Adipocyte (in vitro differentiated cells): ENCODE data around the gene DNAJC3.
"Not testable (repeated sequence)": the region's sequence is repeated elsewhere in the genome, so short reads cannot be mapped to it uniquely, and the experiment has no call there.

Experiments used
- DNase-seq: peaks from one replicate; pipeline ENCODE4 v3.0.0-alpha.2; 2015; ENCODE audit warnings: low read depth
- H3K27me3 ChIP-seq: replicated peaks from 2 replicates; pipeline ENCODE4 v1.7.0; 2013; ENCODE audit warnings: mild to moderate bottlenecking, low read length, moderate library complexity; ENCODE audit not compliant: control insufficient read depth, insufficient read depth
- H3K36me3 ChIP-seq: 2 replicates; pipeline ENCODE4 v1.7.0; 2013; ENCODE audit warnings: low read length, mild to moderate bottlenecking, moderate library complexity; ENCODE audit not compliant: control insufficient read depth, insufficient read depth, severe bottlenecking
- H3K4me1 ChIP-seq: 2 replicates; pipeline ENCODE4 v1.7.0; 2013; ENCODE audit warnings: mild to moderate bottlenecking, low read length, moderate library complexity; ENCODE audit not compliant: control insufficient read depth, insufficient read depth
- H3K4me3 ChIP-seq: 2 replicates; pipeline ENCODE4 v1.7.0; 2013; ENCODE audit warnings: mild to moderate bottlenecking, low read length, moderate library complexity
- H3K9ac ChIP-seq: 2 replicates; pipeline ENCODE4 v1.7.0; 2013; ENCODE audit warnings: mild to moderate bottlenecking, low read length, moderate library complexity
- H3K9me3 ChIP-seq: 2 replicates; pipeline ENCODE4 v1.7.0; 2013; ENCODE audit warnings: mild to moderate bottlenecking, low read length, moderate library complexity; ENCODE audit not compliant: control insufficient read depth

DNAJC3 gene

DNA sequence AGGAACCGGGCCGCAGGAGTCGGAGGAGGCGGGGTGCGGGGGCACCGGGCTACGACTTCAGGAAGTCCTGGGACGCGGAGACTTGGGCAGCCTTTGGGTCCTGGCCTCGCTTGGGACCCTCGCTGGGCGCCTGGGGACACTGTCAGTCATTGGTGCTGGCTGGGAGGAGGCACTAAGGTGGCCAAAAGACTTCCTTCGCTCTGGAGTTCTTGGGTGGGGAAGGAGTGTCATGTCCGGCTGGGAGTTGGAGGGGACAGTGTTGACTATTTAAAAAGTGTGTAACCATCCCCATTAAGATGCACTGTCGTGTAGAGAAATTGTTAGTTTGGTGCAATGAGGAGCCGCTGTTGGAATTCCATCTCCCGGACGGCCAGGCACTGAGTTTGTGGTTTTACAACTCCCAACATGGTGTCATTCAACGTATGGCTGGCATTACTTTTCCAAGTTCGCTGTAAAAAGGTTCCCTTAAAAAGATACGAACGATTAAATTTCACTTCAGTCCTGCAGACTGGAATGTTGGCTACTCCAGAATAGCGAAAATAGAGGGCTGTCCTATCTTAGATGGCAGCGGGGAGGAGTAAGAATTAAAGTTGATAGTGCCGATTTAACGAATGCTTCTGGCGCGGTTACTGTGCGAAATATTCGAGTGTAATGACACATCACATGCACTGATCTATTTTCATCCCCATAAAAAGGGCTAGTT, 776 bp downstream of the DNAJC3 start:
- Histone ChIP-seq H3K27me3 (no peaks in the 10 kb centered on the region), H3K9ac (peak overlapping the region; percentile 89), H3K9me3 (no peaks in the 10 kb centered on the region), H3K4me3 (peak overlapping the region; percentile 91), H3K4me1 (peaks cover 24% of the 10 kb centered on the region), H3K36me3 (no peaks in the 10 kb centered on the region)
- DNase-seq, result peak; percentile 66

DNA sequence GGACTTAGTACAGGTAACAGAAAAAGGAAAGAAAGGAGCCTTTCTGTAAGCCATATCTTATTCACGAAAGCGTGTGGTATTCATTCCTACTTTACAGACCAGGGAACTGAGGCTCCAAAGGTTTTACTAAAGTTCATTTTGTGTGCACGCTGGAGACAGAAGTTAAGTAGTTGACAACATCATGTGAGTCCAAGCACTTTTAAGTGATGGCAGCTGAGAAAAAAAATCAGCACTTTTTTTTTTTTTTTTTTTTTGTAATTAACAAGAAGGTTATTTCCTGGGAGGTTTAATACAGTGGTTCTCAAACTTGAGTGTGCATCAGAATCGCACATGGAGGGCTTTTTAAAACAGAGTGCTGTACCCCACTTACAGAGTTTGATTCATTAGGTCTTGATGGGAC, 2.0 kb downstream of the DNAJC3 start:
- no peaks in the 10 kb centered on the region for H3K36me3 ChIP-seq
- DNase-seq, result peak; percentile 11
- no peaks in the 10 kb centered on the region for H3K27me3 ChIP-seq
- H3K9ac ChIP-seq, result peak overlapping the region; percentile 89
- peaks cover 24% of the 10 kb centered on the region for H3K4me1 ChIP-seq
- peak overlapping the region; percentile 91 for H3K4me3 ChIP-seq
- H3K9me3 ChIP-seq, result no peaks in the 10 kb centered on the region

DNA sequence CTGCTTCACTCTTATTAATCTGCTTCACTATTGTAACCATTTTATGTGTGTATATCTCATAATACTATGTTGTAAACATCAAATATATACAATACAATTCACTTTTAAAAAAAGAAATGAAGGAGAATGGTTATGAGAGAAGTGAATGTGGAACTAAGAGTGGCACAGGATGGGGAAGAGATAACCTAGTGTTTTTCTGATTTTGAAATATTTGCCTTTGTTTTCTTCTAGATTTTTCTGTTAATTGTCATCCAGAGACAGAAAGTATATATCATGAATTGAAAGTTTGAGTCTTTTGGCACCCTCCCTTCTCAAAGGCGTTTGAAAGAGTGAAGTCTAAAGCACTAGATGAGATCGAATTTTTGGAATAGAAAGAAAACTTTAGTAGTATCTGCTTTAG, 2.8 kb downstream of the DNAJC3 start:
- Histone ChIP-seq H3K9ac (peak overlapping the region; percentile 17), H3K9me3 (no peaks in the 10 kb centered on the region), H3K4me1 (peaks cover 24% of the 10 kb centered on the region), H3K27me3 (no peaks in the 10 kb centered on the region), H3K36me3 (no peaks in the 10 kb centered on the region), H3K4me3 (peak overlapping the region; percentile 13)
- DNase-seq, result peak; percentile 21

DNA sequence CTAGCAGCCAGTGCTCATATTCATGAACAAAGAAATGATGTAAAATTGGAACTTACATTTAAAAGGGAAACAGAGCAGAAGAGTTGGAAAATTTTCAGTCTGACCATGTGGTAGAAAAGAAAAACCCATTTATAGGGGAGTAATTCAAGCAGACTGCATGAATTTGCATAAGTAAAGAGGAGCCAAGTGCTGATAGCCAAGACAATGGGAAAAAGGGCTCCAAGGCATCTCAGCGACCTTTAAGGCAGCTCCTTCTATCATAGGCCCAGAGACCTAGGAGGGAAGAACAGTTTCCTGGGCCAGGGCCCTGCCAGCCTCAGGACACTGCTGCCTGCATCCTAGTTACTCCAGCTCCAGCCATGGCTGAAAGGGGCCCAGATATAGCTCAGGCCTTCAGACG, 7.5 kb downstream of the DNAJC3 start:
- Histone ChIP-seq H3K4me3 (no peak overlapping the region), H3K4me1 (peaks cover 6% of the 10 kb centered on the region), H3K9me3 (no peaks in the 10 kb centered on the region), H3K9ac (no peak overlapping the region), H3K27me3 (no peaks in the 10 kb centered on the region), H3K36me3 (no peaks in the 10 kb centered on the region)
- no peak for DNase-seq

DNA sequence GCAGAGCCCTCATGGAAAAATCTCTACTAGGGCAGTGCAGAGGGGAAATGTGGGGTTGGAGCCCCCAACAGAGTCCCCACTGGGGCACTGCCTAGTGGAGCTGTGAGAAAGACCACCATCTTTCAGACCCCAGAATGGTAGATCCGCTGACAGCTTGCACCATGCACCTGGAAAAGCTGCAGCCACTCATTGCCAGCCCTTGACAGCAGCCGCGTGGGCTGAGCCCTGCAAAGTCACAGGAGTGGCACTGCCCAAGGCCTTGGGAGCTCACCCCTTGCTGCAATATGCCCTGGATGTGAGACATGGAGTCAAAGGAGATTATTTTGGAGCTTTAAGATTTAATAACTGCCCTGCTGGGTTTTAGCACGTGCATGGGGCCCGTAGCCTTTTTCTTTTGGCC, 8.0 kb downstream of the DNAJC3 start:
- DNase-seq, H3K4me3 ChIP-seq, H3K9me3 ChIP-seq, H3K27me3 ChIP-seq, H3K9ac ChIP-seq, H3K4me1 ChIP-seq, H3K36me3 ChIP-seq: not testable (repeated sequence)

DNA sequence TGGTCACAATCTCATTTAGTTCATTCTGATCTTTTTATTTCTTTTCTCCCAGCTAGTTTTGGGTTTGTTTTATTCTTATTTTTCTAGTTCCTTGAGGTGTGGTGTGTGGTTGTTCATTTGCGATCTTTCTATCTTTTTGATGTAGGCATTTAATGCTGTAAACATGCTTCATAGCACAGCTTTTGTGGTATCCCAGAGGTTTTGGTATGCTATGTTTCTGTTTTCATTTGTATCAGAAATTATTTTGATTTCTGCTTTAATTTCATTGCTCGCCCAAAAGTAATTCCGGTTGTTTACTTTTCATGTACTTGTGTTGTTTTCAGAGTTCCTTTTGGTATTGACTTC, 12.6 kb downstream of the DNAJC3 start:
- Histone ChIP-seq H3K9me3 (no peaks in the 10 kb centered on the region), H3K27me3 (no peaks in the 10 kb centered on the region), H3K9ac (no peak overlapping the region), H3K4me1 (no peaks in the 10 kb centered on the region), H3K4me3 (no peak overlapping the region), H3K36me3 (no peaks in the 10 kb centered on the region)
- DNase-seq, result no peak

DNA sequence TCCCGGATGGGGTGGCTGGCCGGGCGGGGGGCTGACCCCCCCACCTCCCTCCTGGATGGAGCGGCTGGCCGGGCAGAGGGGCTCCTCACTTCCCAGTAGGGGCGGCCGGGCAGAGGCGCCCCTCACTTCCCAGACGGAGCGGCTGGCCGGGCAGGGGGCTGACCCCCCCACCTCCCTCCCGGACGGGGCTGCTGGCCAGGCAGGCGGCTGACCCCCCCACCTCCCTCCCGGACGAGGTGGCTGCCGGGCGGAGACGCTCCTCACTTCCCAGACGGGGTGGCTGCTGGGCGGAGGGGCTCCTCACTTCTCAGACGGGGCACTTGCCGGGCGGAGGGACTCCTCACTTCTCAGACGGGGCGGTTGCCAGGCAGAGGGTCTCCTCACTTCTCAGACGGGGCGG, 14.0 kb downstream of the DNAJC3 start:
- not testable (repeated sequence) for H3K9ac ChIP-seq, DNase-seq, H3K4me3 ChIP-seq, H3K9me3 ChIP-seq, H3K36me3 ChIP-seq, H3K27me3 ChIP-seq, H3K4me1 ChIP-seq

DNA sequence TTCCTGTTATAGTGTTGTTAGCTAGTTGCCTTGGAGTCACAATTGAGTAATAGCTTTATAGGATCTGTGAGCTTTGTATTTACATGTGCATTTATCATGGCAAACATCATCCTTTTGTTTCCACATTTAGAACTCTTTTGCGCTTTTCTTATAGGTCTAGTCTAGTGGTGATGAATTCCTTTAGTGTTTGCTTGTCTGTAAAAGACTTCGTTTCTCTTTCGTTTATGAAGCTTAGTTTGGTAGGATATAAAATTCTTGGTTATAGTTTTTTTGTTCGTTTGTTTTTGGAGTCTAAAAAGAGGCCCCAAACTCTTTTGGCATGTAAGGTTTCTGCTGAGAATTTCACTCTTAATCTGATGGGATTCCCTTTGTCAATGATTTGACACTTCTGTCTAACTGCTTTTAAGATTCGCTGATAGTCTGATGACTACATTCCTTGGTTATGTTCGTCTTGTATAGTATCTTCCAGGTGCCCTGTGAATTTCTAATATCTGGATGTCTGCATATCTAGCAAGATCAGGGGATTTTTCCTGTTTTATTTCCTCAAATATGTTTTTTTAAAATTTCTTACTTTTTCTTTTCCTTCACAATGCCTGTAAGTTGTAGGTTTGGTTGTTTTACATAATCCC, 20.2 kb downstream of the DNAJC3 start:
- DNase-seq, result no peak
- Histone ChIP-seq H3K9ac (no peak overlapping the region), H3K9me3 (no peaks in the 10 kb centered on the region), H3K27me3 (no peaks in the 10 kb centered on the region), H3K36me3 (no peaks in the 10 kb centered on the region), H3K4me3 (no peak overlapping the region), H3K4me1 (no peaks in the 10 kb centered on the region)

DNA sequence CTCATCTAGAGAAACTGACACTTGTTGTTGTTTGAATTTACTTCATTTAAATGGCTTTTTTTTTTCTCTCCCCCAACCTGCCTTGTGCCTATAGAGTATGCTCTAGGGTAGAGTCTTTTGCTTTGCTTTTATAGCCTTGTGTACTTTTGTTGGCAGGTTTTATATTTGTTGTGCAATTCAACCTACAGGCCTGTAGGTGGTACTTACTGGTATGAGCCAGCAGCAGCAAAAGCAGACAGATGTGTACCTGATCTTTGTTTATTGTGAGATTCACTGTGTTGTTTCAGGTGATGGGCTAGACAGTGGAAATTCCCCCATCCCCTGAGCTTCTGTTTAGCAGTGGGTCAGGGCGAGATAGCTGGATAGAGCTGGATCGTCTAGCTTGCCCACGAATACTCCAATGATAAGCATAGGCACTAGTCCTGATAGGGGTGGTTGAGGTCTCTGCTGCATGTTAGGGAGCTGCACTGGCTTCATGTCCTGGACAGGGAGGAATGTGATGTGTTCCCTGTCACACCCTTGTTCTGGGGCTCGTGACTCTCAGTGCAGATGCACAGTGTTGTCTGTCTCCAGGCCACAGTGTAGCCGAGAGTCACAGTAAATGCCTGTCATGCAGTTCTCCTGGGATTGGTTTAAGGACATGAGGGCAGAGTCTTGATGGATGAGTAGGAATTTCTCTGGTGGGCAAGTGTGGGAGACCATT, 21.3 kb downstream of the DNAJC3 start:
- Histone ChIP-seq H3K27me3 (no peaks in the 10 kb centered on the region), H3K4me3 (no peak overlapping the region), H3K9me3 (no peaks in the 10 kb centered on the region), H3K9ac (no peak overlapping the region), H3K36me3 (no peaks in the 10 kb centered on the region), H3K4me1 (no peaks in the 10 kb centered on the region)
- DNase-seq, result no peak

DNA sequence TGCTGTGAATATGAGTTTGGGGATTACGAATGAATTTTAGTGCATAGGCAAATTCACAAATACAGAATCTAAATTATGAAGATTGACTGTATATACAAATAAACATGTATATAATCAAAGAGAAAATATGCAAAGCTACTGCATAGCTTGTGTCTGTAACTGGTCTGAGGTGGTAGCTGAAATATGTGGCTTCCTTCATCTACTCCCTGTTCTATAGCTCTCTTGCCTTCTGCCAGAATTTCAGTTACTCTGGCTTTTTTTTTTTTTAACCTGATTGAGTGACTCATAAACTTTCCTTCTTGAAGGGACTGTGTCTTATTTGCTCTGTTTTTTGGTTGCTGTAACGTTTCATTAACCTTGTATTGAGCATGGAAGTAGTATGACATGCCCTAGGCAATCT, 26.6 kb downstream of the DNAJC3 start:
- peaks cover 6% of the 10 kb centered on the region for H3K4me1 ChIP-seq
- H3K36me3 ChIP-seq, result peaks cover 7% of the 10 kb centered on the region
- no peak overlapping the region for H3K4me3 ChIP-seq
- no peaks in the 10 kb centered on the region for H3K9me3 ChIP-seq
- H3K9ac ChIP-seq, result no peak overlapping the region
- no peaks in the 10 kb centered on the region for H3K27me3 ChIP-seq
- peak; percentile 36 for DNase-seq

DNA sequence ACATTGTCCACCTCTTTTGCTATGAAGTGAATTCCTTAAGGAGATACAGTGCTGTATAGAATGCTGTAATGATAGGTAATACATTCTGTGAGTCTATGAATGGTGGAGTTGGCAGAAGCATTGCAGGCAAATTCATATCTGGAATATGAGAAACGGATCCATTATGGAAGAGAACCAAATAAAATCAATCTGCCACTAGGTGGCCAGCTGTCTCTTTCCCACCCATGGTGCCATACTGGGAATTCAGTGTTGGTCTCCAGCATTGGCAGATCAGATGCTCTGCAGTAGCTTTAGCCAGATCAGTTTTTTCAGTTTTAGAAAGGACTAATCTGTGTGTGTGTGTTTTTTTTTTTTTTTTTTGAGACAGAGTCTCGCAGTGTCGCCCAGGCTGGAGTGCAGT, 27.6 kb downstream of the DNAJC3 start:
- Histone ChIP-seq H3K27me3 (no peaks in the 10 kb centered on the region), H3K4me3 (no peak overlapping the region), H3K9me3 (no peaks in the 10 kb centered on the region), H3K9ac (no peak overlapping the region), H3K36me3 (peaks cover 7% of the 10 kb centered on the region), H3K4me1 (peaks cover 10% of the 10 kb centered on the region)
- no peak for DNase-seq
